ENCODE results near the gene C6orf120.

Gene C6orf120

GRCh38 chr6:169723991-169724493 is 22.1 kb downstream of the C6orf120 start:
- Histone ChIP-seq H3K9me3 (no peaks in the 10 kb centered on the region), H3K4me1 (peaks cover 8% of the 10 kb centered on the region; the same call in 1 of the 2 replicates), H3K36me3 (no peaks in the 10 kb centered on the region), H3K4me3 (ENCODE audit: low read depth, low read length) (peak overlapping the region; percentile 24; the same call in 1 of the 2 replicates), H3K27me3 (no peaks in the 10 kb centered on the region)
- peak; percentile 56 for DNase-seq
- TF ChIP-seq CTCF (IDR thresholded peaks at IDR 0.05; ENCODE audit: low read depth, low read length), result no peak

- Histone ChIP-seq H3K4me3 (ENCODE audit: low read depth, low read length) (peak within 1 kb of the TSS; percentile 85), H3K36me3 (no peaks in the 10 kb centered on the region), H3K27me3 (no peaks in the 10 kb centered on the region), H3K9me3 (no peaks in the 10 kb centered on the region), H3K4me1 (peaks cover 5% of the 10 kb centered on the region; the same call in 1 of the 2 replicates)
- no peak for TF ChIP-seq CTCF (IDR thresholded peaks at IDR 0.05; ENCODE audit: low read depth, low read length)
- DNase-seq, result peak; percentile 90
Measured at GRCh38 chr6:169724494-169725124, 22.7 kb downstream of the C6orf120 start, which contains the start of gene PHF10. Gene PHF10 (minus strand): TSS chr6:169724500. CDS start chr6:169723931, 569 bp downstream.

DNA sequence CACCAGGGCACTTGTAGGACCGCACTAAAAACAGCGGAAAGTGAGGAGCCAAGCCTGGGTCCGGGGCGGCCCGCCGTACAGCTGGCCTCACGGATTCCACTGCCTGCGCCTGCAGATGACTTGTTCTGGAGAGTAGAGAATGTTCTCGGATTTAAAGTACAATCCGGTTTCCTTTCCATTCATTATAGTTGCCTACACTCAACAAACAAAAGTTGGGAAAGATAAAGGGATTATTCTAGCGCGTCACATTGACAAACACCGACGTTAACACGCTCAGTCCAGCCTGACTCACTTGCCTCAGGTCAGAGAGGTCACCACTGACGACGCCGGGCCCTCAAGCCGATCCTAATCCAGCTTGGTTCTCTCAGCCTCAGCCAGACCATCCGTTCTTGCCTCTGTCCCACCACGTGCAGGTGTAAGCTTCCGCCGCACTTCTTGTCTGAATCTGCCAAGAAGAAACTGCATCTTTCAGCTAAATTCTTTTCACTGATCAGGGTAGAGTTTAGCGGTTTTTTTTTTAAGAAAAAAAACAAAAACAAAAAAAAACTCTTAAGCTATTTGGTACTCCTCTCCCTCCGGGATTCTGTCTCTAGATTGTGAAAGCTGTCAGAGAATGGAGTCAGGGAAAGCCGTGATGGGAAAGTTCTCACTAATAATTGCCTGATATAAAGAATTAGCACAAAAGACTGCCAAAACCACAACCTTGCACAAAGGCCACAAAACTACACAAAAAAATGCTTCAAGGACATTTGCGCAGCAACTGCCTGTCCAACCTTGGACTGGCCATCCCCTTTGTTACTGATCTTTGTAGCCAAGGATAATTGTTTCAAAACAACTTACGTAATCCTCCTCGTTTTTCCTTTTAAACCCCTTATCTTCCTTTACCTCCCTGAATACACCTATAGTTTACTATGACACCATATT is 23.5 kb downstream of the C6orf120 start:
- no peaks in the 10 kb centered on the region for H3K9me3 ChIP-seq
- no peaks in the 10 kb centered on the region for H3K36me3 ChIP-seq
- peak overlapping the region; percentile 85 for H3K4me3 ChIP-seq (ENCODE audit: low read depth, low read length)
- H3K4me1 ChIP-seq, result peaks cover 5% of the 10 kb centered on the region; the same call in 1 of the 2 replicates
- TF ChIP-seq CTCF (IDR thresholded peaks at IDR 0.05; ENCODE audit: low read depth, low read length), result no peak
- DNase-seq, result peak; percentile 37
- H3K27me3 ChIP-seq, result no peaks in the 10 kb centered on the region

- H3K27me3 ChIP-seq, result no peaks in the 10 kb centered on the region
- no peak for DNase-seq
- H3K4me1 ChIP-seq, result peaks cover 5% of the 10 kb centered on the region; the same call in 1 of the 2 replicates
- no peak for TF ChIP-seq CTCF (IDR thresholded peaks at IDR 0.05; ENCODE audit: low read depth, low read length)
- H3K36me3 ChIP-seq, result no peaks in the 10 kb centered on the region
- no peaks in the 10 kb centered on the region for H3K9me3 ChIP-seq
- H3K4me3 ChIP-seq (ENCODE audit: low read depth, low read length), result peak overlapping the region; percentile 85
Measured at GRCh38 chr6:169726049-169726400, 24.1 kb downstream of the C6orf120 start.

DNA sequence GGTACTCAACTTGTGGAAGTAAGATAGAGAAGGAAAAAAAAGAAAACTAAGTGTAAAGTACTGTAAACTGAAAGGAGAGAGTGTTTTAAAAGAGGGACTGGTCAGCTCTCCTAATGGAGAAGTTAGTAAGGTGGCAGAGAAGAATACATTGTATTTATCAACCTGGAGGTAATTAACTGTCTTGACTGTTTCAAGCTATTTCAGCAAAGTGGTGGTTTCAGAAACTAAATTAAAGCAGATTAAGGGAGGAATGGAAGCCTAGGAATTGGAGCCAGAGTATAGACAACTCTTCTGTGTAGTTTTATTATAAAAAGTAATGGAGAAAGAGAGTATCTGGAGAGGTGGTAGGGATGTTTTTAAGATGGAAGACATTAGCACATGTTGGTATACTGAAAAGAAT is 25.0 kb downstream of the C6orf120 start:
- no peak for TF ChIP-seq CTCF (IDR thresholded peaks at IDR 0.05; ENCODE audit: low read depth, low read length)
- no peak for DNase-seq

More for the DNA sequence above, 25.0 kb downstream of the C6orf120 start:
- Histone ChIP-seq H3K36me3 (no peaks in the 10 kb centered on the region), H3K4me3 (ENCODE audit: low read depth, low read length) (no peak overlapping the region), H3K9me3 (no peaks in the 10 kb centered on the region), H3K4me1 (peaks cover 2% of the 10 kb centered on the region; the same call in 1 of the 2 replicates), H3K27me3 (no peaks in the 10 kb centered on the region)
